ENCODE measurements around the gene EGR2. TPM values are rescaled to one million over a fixed set of nuclear protein-coding genes. Genes with fewer than 3 reads are reported as not detected.

The EGR2 gene
- total RNA-seq, 1 experiment from 2014 or later: 0.82 TPM

GRCh38 chr10:62831346-62831745 is 15.2 kb upstream of the EGR2 start:
- DNase-seq (ENCODE audit: low read depth, low spot score): no peak
- intact Hi-C loops (cut with micrococcal nuclease; ENCODE audit: unreplicated experiment): no loop called here

GRCh38 chr10:62830679-62831078 is 14.5 kb upstream of the EGR2 start:
- intact Hi-C loops (cut with micrococcal nuclease; ENCODE audit: unreplicated experiment): no loop called here
- H3K27me3 ChIP-seq (ENCODE audit: control insufficient read depth, insufficient read depth, low read length): peaks cover 8% of the 10 kb centered on the region; the same call in 1 of the 2 replicates
- DNase-seq (ENCODE audit: low read depth, low spot score): no peak
- in situ Hi-C loops (cut with HindIII; ENCODE audit: low pct_unique_long_range_greater_than_20kb, low sequenced_read_pairs): no loop called here
- no peak overlapping the region for H3K4me3 ChIP-seq (ENCODE audit: low read depth in 2 of 2, low read length in 2 of 2)
- H3K4me1 ChIP-seq (ENCODE audit: control insufficient read depth, insufficient read depth, low read length): no peaks in the 10 kb centered on the region
- H3K27ac ChIP-seq (ENCODE audit: low read length): no peak overlapping the region
- TF ChIP-seq, protein P1, sequence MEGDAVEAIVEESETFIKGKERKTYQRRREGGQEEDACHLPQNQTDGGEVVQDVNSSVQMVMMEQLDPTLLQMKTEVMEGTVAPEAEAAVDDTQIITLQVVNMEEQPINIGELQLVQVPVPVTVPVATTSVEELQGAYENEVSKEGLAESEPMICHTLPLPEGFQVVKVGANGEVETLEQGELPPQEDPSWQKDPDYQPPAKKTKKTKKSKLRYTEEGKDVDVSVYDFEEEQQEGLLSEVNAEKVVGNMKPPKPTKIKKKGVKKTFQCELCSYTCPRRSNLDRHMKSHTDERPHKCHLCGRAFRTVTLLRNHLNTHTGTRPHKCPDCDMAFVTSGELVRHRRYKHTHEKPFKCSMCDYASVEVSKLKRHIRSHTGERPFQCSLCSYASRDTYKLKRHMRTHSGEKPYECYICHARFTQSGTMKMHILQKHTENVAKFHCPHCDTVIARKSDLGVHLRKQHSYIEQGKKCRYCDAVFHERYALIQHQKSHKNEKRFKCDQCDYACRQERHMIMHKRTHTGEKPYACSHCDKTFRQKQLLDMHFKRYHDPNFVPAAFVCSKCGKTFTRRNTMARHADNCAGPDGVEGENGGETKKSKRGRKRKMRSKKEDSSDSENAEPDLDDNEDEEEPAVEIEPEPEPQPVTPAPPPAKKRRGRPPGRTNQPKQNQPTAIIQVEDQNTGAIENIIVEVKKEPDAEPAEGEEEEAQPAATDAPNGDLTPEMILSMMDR (IDR thresholded peaks at IDR 0.05): no peak
- TF ChIP-seq, protein P2, sequence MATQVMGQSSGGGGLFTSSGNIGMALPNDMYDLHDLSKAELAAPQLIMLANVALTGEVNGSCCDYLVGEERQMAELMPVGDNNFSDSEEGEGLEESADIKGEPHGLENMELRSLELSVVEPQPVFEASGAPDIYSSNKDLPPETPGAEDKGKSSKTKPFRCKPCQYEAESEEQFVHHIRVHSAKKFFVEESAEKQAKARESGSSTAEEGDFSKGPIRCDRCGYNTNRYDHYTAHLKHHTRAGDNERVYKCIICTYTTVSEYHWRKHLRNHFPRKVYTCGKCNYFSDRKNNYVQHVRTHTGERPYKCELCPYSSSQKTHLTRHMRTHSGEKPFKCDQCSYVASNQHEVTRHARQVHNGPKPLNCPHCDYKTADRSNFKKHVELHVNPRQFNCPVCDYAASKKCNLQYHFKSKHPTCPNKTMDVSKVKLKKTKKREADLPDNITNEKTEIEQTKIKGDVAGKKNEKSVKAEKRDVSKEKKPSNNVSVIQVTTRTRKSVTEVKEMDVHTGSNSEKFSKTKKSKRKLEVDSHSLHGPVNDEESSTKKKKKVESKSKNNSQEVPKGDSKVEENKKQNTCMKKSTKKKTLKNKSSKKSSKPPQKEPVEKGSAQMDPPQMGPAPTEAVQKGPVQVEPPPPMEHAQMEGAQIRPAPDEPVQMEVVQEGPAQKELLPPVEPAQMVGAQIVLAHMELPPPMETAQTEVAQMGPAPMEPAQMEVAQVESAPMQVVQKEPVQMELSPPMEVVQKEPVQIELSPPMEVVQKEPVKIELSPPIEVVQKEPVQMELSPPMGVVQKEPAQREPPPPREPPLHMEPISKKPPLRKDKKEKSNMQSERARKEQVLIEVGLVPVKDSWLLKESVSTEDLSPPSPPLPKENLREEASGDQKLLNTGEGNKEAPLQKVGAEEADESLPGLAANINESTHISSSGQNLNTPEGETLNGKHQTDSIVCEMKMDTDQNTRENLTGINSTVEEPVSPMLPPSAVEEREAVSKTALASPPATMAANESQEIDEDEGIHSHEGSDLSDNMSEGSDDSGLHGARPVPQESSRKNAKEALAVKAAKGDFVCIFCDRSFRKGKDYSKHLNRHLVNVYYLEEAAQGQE (IDR thresholded peaks at IDR 0.05; ENCODE audit: insufficient read depth in 1 of 2, low read depth in 2 of 2, low read length in 1 of 2): no peak
- TF ChIP-seq SIN3A (IDR thresholded peaks at IDR 0.05; ENCODE audit: borderline replicate concordance, insufficient read depth, low read depth, low read length) (no peak), TCF7L2 (IDR thresholded peaks at IDR 0.05; ENCODE audit: low read depth, low read length) (no peak), POLR2AphosphoS5 (IDR thresholded peaks at IDR 0.05; ENCODE audit: low read depth, low read length) (no peak)
- no peaks in the 10 kb centered on the region for H3K9me3 ChIP-seq (ENCODE audit: control insufficient read depth, insufficient read depth, low read depth, low read length)
- no peaks in the 10 kb centered on the region for H3K36me3 ChIP-seq (ENCODE audit: control insufficient read depth, insufficient read depth, low read length)
- ATAC-seq: no peak
- CTCF ChIA-PET: no interaction called here
- POLR2A ChIA-PET: no interaction called here
- BruUV-seq (replicated peaks): no TSS peak

More at GRCh38 chr10:62831346-62831745, 15.2 kb upstream of the EGR2 start:
- Histone ChIP-seq H3K9me3 (ENCODE audit: control insufficient read depth, insufficient read depth, low read depth, low read length) (no peaks in the 10 kb centered on the region), H3K4me1 (ENCODE audit: control insufficient read depth, insufficient read depth, low read length) (no peaks in the 10 kb centered on the region), H3K27me3 (ENCODE audit: control insufficient read depth, insufficient read depth, low read length) (peaks cover 8% of the 10 kb centered on the region; the same call in 1 of the 2 replicates), H3K27ac (ENCODE audit: low read length) (no peak overlapping the region), H3K4me3 (ENCODE audit: low read depth in 2 of 2, low read length in 2 of 2) (no peak overlapping the region), H3K36me3 (ENCODE audit: control insufficient read depth, insufficient read depth, low read length) (no peaks in the 10 kb centered on the region)
- BruUV-seq (replicated peaks): no TSS peak
- ChIA-PET POLR2A (no interaction called here), CTCF (no interaction called here)
- TF ChIP-seq SIN3A (IDR thresholded peaks at IDR 0.05; ENCODE audit: borderline replicate concordance, insufficient read depth, low read depth, low read length) (no peak), POLR2AphosphoS5 (IDR thresholded peaks at IDR 0.05; ENCODE audit: low read depth, low read length) (no peak), TCF7L2 (IDR thresholded peaks at IDR 0.05; ENCODE audit: low read depth, low read length) (no peak)
- TF ChIP-seq, protein P2 (IDR thresholded peaks at IDR 0.05; ENCODE audit: insufficient read depth in 1 of 2, low read depth in 2 of 2, low read length in 1 of 2): no peak
- in situ Hi-C loops (cut with HindIII; ENCODE audit: low pct_unique_long_range_greater_than_20kb, low sequenced_read_pairs): no loop called here
- ATAC-seq: no peak

Measured in Panc1 (cell line).